HPDE6-E6E7 (cell line): ENCODE measurements around the gene CCDC63.
A peak's percentile ranks its signal among the peaks of the same experiment; 100 is the strongest.

Experiments used
- DNase-seq: peaks from one replicate; pipeline ENCODE4 v3.0.0; 2011; ENCODE audit warnings: missing footprints; ENCODE audit errors: extremely low spot score

Gene CCDC63

GRCh38 chr12:110885152-110885840, 38.5 kb downstream of the CCDC63 start:
- no peak for DNase-seq

- DNase-seq, result no peak
Measured at GRCh38 chr12:110888256-110888991, 41.6 kb downstream of the CCDC63 start.

GRCh38 chr12:110889361-110889760, 42.6 kb downstream of the CCDC63 start:
- DNase-seq, result no peak

GRCh38 chr12:110893956-110894355, 47.2 kb downstream of the CCDC63 start:
- no peak for DNase-seq

- DNase-seq, result peak; percentile 67
Measured at GRCh38 chr12:110896559-110896958, 49.8 kb downstream of the CCDC63 start.

GRCh38 chr12:110901401-110901800, 54.6 kb downstream of the CCDC63 start:
- DNase-seq, result no peak

GRCh38 chr12:110903511-110903910, 56.7 kb downstream of the CCDC63 start:
- no peak for DNase-seq

GRCh38 chr12:110906083-110906482, 59.3 kb downstream of the CCDC63 start:
- DNase-seq, result no peak

GRCh38 chr12:110906516-110906915, 59.7 kb downstream of the CCDC63 start:
- no peak for DNase-seq

GRCh38 chr12:110906985-110907384, 60.2 kb downstream of the CCDC63 start:
- DNase-seq, result no peak

- DNase-seq, result no peak
Measured at GRCh38 chr12:110907583-110907982, 60.8 kb downstream of the CCDC63 start.

GRCh38 chr12:110908377-110909152, 61.8 kb downstream of the CCDC63 start:
- no peak for DNase-seq

GRCh38 chr12:110912263-110912662, 65.5 kb downstream of the CCDC63 start:
- no peak for DNase-seq

- DNase-seq, result no peak
Measured at GRCh38 chr12:110913119-110914056, 66.6 kb downstream of the CCDC63 start.

GRCh38 chr12:110916295-110916875, 69.6 kb downstream of the CCDC63 start:
- no peak for DNase-seq

- peak; percentile 45 for DNase-seq
Measured at GRCh38 chr12:110917467-110917866, 70.7 kb downstream of the CCDC63 start.

- no peak for DNase-seq
Measured at GRCh38 chr12:110917961-110918360, 71.2 kb downstream of the CCDC63 start.

GRCh38 chr12:110919720-110920119, 72.9 kb downstream of the CCDC63 start:
- DNase-seq, result no peak

GRCh38 chr12:110920324-110920910, 73.6 kb downstream of the CCDC63 start, which contains the start of gene MYL2:
Gene MYL2 (minus strand): TSS chr12:110920579. CDS start chr12:110920529, 50 bp downstream.
- DNase-seq, result no peak

GRCh38 chr12:110921262-110921661, 74.5 kb downstream of the CCDC63 start:
- DNase-seq, result no peak

GRCh38 chr12:110922652-110923051, 75.9 kb downstream of the CCDC63 start:
- no peak for DNase-seq
